HEK293T (cell line): Measurements from ENCODE around the gene SAMD4B.

Source experiments
- CTCF ChIA-PET: fragments of 350-600 bp; formaldehyde crosslinking; extraction: SDS; loops from one replicate; lab custom pipeline; 2021; ENCODE audit warnings: antibody characterized with exemption, inconsistent platforms; lab: Yijun Ruan, JAX
- POLR2A ChIA-PET: fragments of 350-600 bp; formaldehyde crosslinking; extraction: SDS; loops from one replicate; lab custom pipeline; 2020; ENCODE audit warnings: antibody characterized with exemption, inconsistent platforms; lab: Yijun Ruan, JAX
- DNase-seq: peaks from one replicate; pipeline ENCODE4 v3.0.0; 2012; ENCODE audit warnings: mixed read lengths; ENCODE audit errors: extremely low spot score
- ARNT ChIP-seq: fragments of 450-650 bp; IDR thresholded peaks from 2 replicates; pipeline ENCODE4 v1.6.1; 2017; ENCODE audit warnings: mild to moderate bottlenecking
- BHLHE40 ChIP-seq: fragments of 450-650 bp; IDR thresholded peaks from 2 replicates; pipeline ENCODE4 v1.6.1; 2016; ENCODE audit warnings: mild to moderate bottlenecking, moderate library complexity, borderline replicate concordance
- CTBP1 ChIP-seq: fragments of 450-650 bp; IDR thresholded peaks from 2 replicates; pipeline ENCODE4 v1.6.1; 2016; ENCODE audit warnings: borderline replicate concordance
- ELF4 ChIP-seq: fragments of 450-650 bp; IDR thresholded peaks from 2 replicates; pipeline ENCODE4 v1.6.1; 2017; ENCODE audit warnings: antibody characterized with exemption
- FOXA1 ChIP-seq: fragments of 450-650 bp; IDR thresholded peaks from 2 replicates; pipeline ENCODE4 v1.6.1; 2016; ENCODE audit warnings: mild to moderate bottlenecking
- FOXK2 ChIP-seq: fragments of 450-650 bp; IDR thresholded peaks from 2 replicates; pipeline ENCODE4 v1.6.1; 2016; ENCODE audit warnings: mild to moderate bottlenecking
- FOXM1 ChIP-seq: fragments of 450-650 bp; IDR thresholded peaks from 2 replicates; pipeline ENCODE4 v1.6.1; 2017; ENCODE audit warnings: mild to moderate bottlenecking, borderline replicate concordance
- HDGF ChIP-seq: fragments of 450-650 bp; IDR thresholded peaks from 2 replicates; pipeline ENCODE4 v1.6.1; 2017; ENCODE audit warnings: antibody characterized with exemption, borderline replicate concordance
- L3MBTL2 ChIP-seq: fragments of 450-650 bp; conservative IDR thresholded peaks from 2 replicates; pipeline ENCODE4 v1.6.1; 2016; ENCODE audit warnings: mild to moderate bottlenecking
- LEF1 ChIP-seq: fragments of 450-650 bp; IDR thresholded peaks from 2 replicates; pipeline ENCODE4 v1.6.1; 2017; ENCODE audit warnings: mild to moderate bottlenecking, borderline replicate concordance
- NFRKB ChIP-seq: fragments of 450-650 bp; IDR thresholded peaks from 2 replicates; pipeline ENCODE4 v1.6.1; 2016; ENCODE audit warnings: mild to moderate bottlenecking, moderate library complexity
- PKNOX1 ChIP-seq: fragments of 450-650 bp; IDR thresholded peaks from 2 replicates; pipeline ENCODE4 v1.6.1; 2016
- SP1 ChIP-seq: fragments of 450-650 bp; IDR thresholded peaks from 2 replicates; pipeline ENCODE4 v1.6.1; 2017
- SUZ12 ChIP-seq: fragments of 450-650 bp; IDR thresholded peaks from 2 replicates; pipeline ENCODE4 v1.6.1; 2016; ENCODE audit warnings: mild to moderate bottlenecking
- TARDBP ChIP-seq: fragments of 450-650 bp; IDR thresholded peaks from 2 replicates; pipeline ENCODE4 v1.6.1; 2016
- ZNF384 ChIP-seq: fragments of 450-650 bp; IDR thresholded peaks from 2 replicates; pipeline ENCODE4 v1.6.1; 2016

The SAMD4B gene

GRCh38 chr19:39304185-39304513 is 38.1 kb upstream of the SAMD4B start:
- no peak for DNase-seq
- POLR2A ChIA-PET: no interaction called here
- CTCF ChIA-PET: no interaction called here
- TF ChIP-seq NFRKB (no peak), HDGF (no peak), PKNOX1 (no peak), LEF1 (no peak), SUZ12 (no peak), BHLHE40 (no peak), FOXM1 (no peak), CTBP1 (no peak), ARNT (no peak), FOXA1 (no peak), TARDBP (no peak), SP1 (no peak)

GRCh38 chr19:39304701-39305571 is 37.3 kb upstream of the SAMD4B start:
- no peak for TF ChIP-seq HDGF
- ChIA-PET POLR2A (no interaction called here), CTCF (no interaction called here)
- no peak for DNase-seq

- no peak for DNase-seq
- ChIA-PET CTCF (no interaction called here), POLR2A (no interaction called here)
- TF ChIP-seq NFRKB (no peak), FOXA1 (no peak), BHLHE40 (no peak), TARDBP (no peak), CTBP1 (no peak), ARNT (no peak)
Observed at GRCh38 chr19:39306075-39306474, 36.1 kb upstream of the SAMD4B start.

- TF ChIP-seq ZNF384 (no peak), FOXK2 (no peak), HDGF (no peak), FOXA1 (no peak), L3MBTL2 (no peak), NFRKB (no peak), TARDBP (no peak), SUZ12 (no peak), ARNT (no peak), PKNOX1 (no peak)
- DNase-seq: no peak
- POLR2A ChIA-PET: no interaction called here
- CTCF ChIA-PET: no interaction called here
Observed at GRCh38 chr19:39307046-39307821, 35.0 kb upstream of the SAMD4B start.

- TF ChIP-seq ZNF384 (no peak), L3MBTL2 (no peak), NFRKB (no peak), HDGF (no peak), ELF4 (no peak), FOXM1 (no peak), LEF1 (no peak), FOXK2 (no peak), BHLHE40 (no peak), FOXA1 (no peak), SP1 (no peak), ARNT (no peak), PKNOX1 (no peak)
- ChIA-PET CTCF (no interaction called here), POLR2A (no interaction called here)
- DNase-seq: no peak
Observed at GRCh38 chr19:39307822-39308530, 34.2 kb upstream of the SAMD4B start.
